GM12878 (cell line): Measurements from ENCODE around the gene LBX1.

ENCODE experiments used
- POLR2A ChIP-seq: IDR thresholded peaks from 2 replicates; pipeline ENCODE4 v1.6.1; 2011; ENCODE audit warnings: low read depth, mild to moderate bottlenecking, low read length
- POLR2AphosphoS5 ChIP-seq: IDR thresholded peaks from 2 replicates; pipeline ENCODE4 v1.6.1; 2011; ENCODE audit warnings: mild to moderate bottlenecking, low read length, inconsistent platforms

DNA sequence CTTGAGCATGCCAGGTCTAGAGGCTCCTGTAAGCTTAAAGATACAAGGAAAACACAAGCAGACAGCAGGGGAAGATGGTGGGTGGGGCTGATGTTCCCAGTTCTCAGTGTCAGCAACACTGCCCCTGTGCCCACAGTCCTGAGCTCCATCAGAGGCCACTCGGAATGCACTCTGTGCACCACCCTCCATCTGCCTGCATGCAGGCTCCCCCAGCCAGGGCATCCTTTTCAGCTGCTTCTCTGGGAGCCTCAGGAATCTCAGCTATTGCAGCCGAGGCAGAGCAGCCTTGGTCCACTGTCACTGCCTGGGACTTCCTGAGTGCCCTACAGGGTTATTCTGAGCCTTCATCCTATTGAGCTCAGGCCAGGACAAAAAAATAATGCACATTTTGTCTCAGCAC is 22.2 kb downstream of the LBX1 start:
- no peak for TF ChIP-seq POLR2AphosphoS5
- no peak for TF ChIP-seq POLR2A
